ENCODE data around the gene FAM163B. TPM values are rescaled to one million over a fixed set of nuclear protein-coding genes. Genes with fewer than 3 reads are reported as not detected.
A peak's percentile ranks its signal among the peaks of the same experiment; 100 is the strongest.

The FAM163B gene
- total and polyA plus RNA-seq, 2 of the 8 experiments (the other 6 are each of a cell fraction or from before 2014, with no cell fraction given), result 0.63 to 1.0 TPM

- Histone ChIP-seq H3K27me3 (replicated peaks in 1 of 4; ENCODE audit: control insufficient read depth in 3 of 4, extremely low read depth in 1 of 4, insufficient read depth in 3 of 4, low read length in 3 of 4) (peaks cover 5 to 23% (median 16%) of the 10 kb centered on the region in 4 experiments), H3K4ac (replicated peaks; ENCODE audit: insufficient read length, low read depth, low read length) (no peak overlapping the region), H3K9me3 (ENCODE audit: insufficient read depth in 2 of 2, low read depth in 1 of 2, low read length in 1 of 2) (no peaks in the 10 kb centered on the region), H4K8ac (ENCODE audit: extremely low read depth, insufficient read depth, low read length) (peak overlapping the region; percentile 76; the same call in 1 of the 2 replicates), H2BK120ac (replicated peaks; ENCODE audit: low read depth, low read length) (no peak overlapping the region), H2AFZ (ENCODE audit: low read length) (no peak overlapping the region; the same call in 1 of the 2 replicates), H4K91ac (replicated peaks; ENCODE audit: insufficient read length, low read length) (no peak overlapping the region), H3K23ac (ENCODE audit: insufficient read length) (no peak overlapping the region), H2AK5ac (ENCODE audit: low read depth, low read length) (no peak overlapping the region), H3K36me3 (ENCODE audit: control insufficient read depth in 2 of 4, insufficient read depth in 4 of 4, low read length in 3 of 4) (no peaks in the 10 kb centered on the region), H4K20me1 (replicated peaks in 1 of 2; ENCODE audit: control insufficient read depth in 1 of 2, insufficient read depth in 2 of 2, low read length in 2 of 2) (no peaks in the 10 kb centered on the region), H2BK12ac (ENCODE audit: low read depth, low read length) (no peak overlapping the region), H3K4me3 (ENCODE audit: extremely low read depth in 1 of 4, insufficient read depth in 2 of 4, low read depth in 3 of 4, low read length in 4 of 4) (peak overlapping the region; percentile 19 to 56 (median 21); a peak in 5 of 8 replicates), H3K14ac (ENCODE audit: insufficient read length) (no peak overlapping the region), H4K5ac (ENCODE audit: insufficient read length, low read depth, low read length) (no peak overlapping the region), H3K23me2 (ENCODE audit: low read depth, low read length) (peaks cover 4% of the 10 kb centered on the region; the same call in 1 of the 2 replicates), H2BK15ac (ENCODE audit: low read length) (no peak overlapping the region), H3K4me2 (ENCODE audit: insufficient read depth in 1 of 2, low read depth in 2 of 2, low read length in 2 of 2) (peak overlapping the region; percentile 53 to 79), H2BK20ac (ENCODE audit: low read length) (no peak overlapping the region), H2BK5ac (ENCODE audit: low read depth, low read length) (no peak overlapping the region), H3K79me2 (ENCODE audit: control insufficient read depth in 1 of 2, insufficient read depth in 2 of 2, low read length in 2 of 2) (no peaks in the 10 kb centered on the region), H3K9ac (replicated peaks in 1 of 4; ENCODE audit: extremely low read depth in 1 of 4, low read depth in 3 of 4, low read length in 3 of 4) (no peak overlapping the region; a peak in 1 of 7 replicates), H3K4me1 (replicated peaks in 1 of 4; ENCODE audit: control insufficient read depth in 3 of 4, insufficient read depth in 4 of 4, low read length in 3 of 4) (peaks cover 0 to 7% (median 1%) of the 10 kb centered on the region in 4 experiments; a peak in 3 of 7 replicates), H3K56ac (replicated peaks; ENCODE audit: insufficient read length, low read depth, low read length) (no peak overlapping the region), H3K27ac (ENCODE audit: low read depth, low read length) (no peak overlapping the region), H3K18ac (ENCODE audit: extremely low read depth, low read length) (no peak overlapping the region), H3K79me1 (ENCODE audit: low read depth, low read length) (no peaks in the 10 kb centered on the region)
- ChIA-PET POLR2A (ENCODE audit: partially characterized antibody) (interaction anchor here (0.7 to 1.3 kb wide), 3 partner anchors 24 to 260 kb away, joined by 3 read pairs; no protein-coding TSS in a partner anchor), CTCF (ENCODE audit: partially characterized antibody) (interaction anchor here (0.9 to 1.7 kb wide), 3 partner anchors 15 to 79 kb away, joined by 3 to 4 read pairs (median 3); no protein-coding TSS in a partner anchor)
- FAIRE-seq (no peak), DNase-seq (ENCODE audit: low read depth in 1 of 2, low spot score in 2 of 2) (no peak)
- WGBS, 2 experiments (ENCODE audit: extremely low coverage in 1 of 2, insufficient coverage in 1 of 2, insufficient read length in 1 of 2, insufficient replicate concordance in 2 of 2, low coverage in 1 of 2, low lambda C conversion rate in 2 of 2, missing lambda C conversion rate in 1 of 2), result 18% methylated on average over 23 of the region's 41 CpGs; no CpG with 5 or more reads in 1 of the 2 experiments
- TF ChIP-seq CHD1 (IDR thresholded peaks at IDR 0.05; ENCODE audit: low read depth, low read length), result no peak
- TF ChIP-seq ATF3 (IDR thresholded peaks at IDR 0.05; ENCODE audit: insufficient read depth, low read depth, low read length), result no peak
- no peak for TF ChIP-seq JUN (IDR thresholded peaks at IDR 0.05; ENCODE audit: low read depth, low read length)
- TF ChIP-seq SIN3A (conservative IDR thresholded peaks at IDR 0.05 in 1 of 2, IDR thresholded peaks at IDR 0.05 in 1 of 2; ENCODE audit: low read depth in 1 of 2, low read length in 2 of 2), result no peak
- TF ChIP-seq BCL11A (IDR thresholded peaks at IDR 0.05; ENCODE audit: low read depth in 2 of 2, low read length in 2 of 2), result no peak
- TF ChIP-seq RNF2 (IDR thresholded peaks at IDR 0.05; ENCODE audit: borderline replicate concordance, low read depth, low read length, missing control alignments, poor library complexity, severe bottlenecking), result no peak
- no peak for TF ChIP-seq POLR2A (IDR thresholded peaks at IDR 0.05; ENCODE audit: control extremely low read depth in 1 of 2, low read depth in 2 of 2, low read length in 2 of 2)
- no peak for TF ChIP-seq TAF1 (IDR thresholded peaks at IDR 0.05; ENCODE audit: low read depth, low read length)
- TF ChIP-seq TAF7 (optimal IDR thresholded peaks at IDR 0.05; ENCODE audit: borderline replicate concordance, low read depth, low read length), result no peak
- no peak for TF ChIP-seq CEBPB (IDR thresholded peaks at IDR 0.05; ENCODE audit: low read depth, low read length)
- TF ChIP-seq KDM4A (IDR thresholded peaks at IDR 0.05; ENCODE audit: low read depth, low read length, severe bottlenecking), result peak; percentile 79
Measured at GRCh38 chr9:133608889-133609288, 300 bp downstream of the FAM163B start.

Measured in H1 (cell line).